H9 (cell line): ENCODE data around the gene ATXN7L3B. TPM values are rescaled to one million over a fixed set of nuclear protein-coding genes. Genes with fewer than 3 reads are reported as not detected.

Source experiments
- DNase-seq: peaks from one replicate; pipeline ENCODE4 v3.0.0-alpha.2; 2017
- H2AFZ ChIP-seq: one replicate; pipeline ENCODE4 v1.6.1; 2013; ENCODE audit warnings: mild to moderate bottlenecking, low read length, control low read depth, moderate library complexity
- H2AK5ac ChIP-seq: 2 replicates; pipeline ENCODE4 v1.6.1; 2013; ENCODE audit warnings: low read length, control low read depth, mixed read lengths; ENCODE audit not compliant: insufficient read length
- H2BK120ac ChIP-seq: one replicate; pipeline ENCODE4 v1.6.1; 2013; ENCODE audit warnings: low read depth, mild to moderate bottlenecking, low read length, control low read depth, inconsistent platforms; ENCODE audit not compliant: poor library complexity, severe bottlenecking
- H2BK12ac ChIP-seq: 2 replicates; pipeline ENCODE4 v1.6.1; 2013; ENCODE audit warnings: low read length, control low read depth, mixed read lengths, low read depth; ENCODE audit not compliant: insufficient read length
- H2BK15ac ChIP-seq: 2 replicates; pipeline ENCODE4 v1.6.1; 2013; ENCODE audit warnings: low read depth, low read length, control low read depth
- H2BK20ac ChIP-seq: one replicate; pipeline ENCODE4 v1.6.1; 2013; ENCODE audit warnings: low read depth, mild to moderate bottlenecking, low read length, control low read depth, inconsistent platforms; ENCODE audit not compliant: poor library complexity, severe bottlenecking
- H2BK5ac ChIP-seq: 2 replicates; pipeline ENCODE4 v1.6.1; 2013; ENCODE audit warnings: low read length, control low read depth, mixed read lengths; ENCODE audit not compliant: insufficient read length
- H3K14ac ChIP-seq: 2 replicates; pipeline ENCODE4 v1.6.1; 2013; ENCODE audit warnings: low read length, control low read depth; ENCODE audit not compliant: insufficient read depth
- H3K18ac ChIP-seq: 2 replicates; pipeline ENCODE4 v1.6.1; 2013; ENCODE audit warnings: low read depth, mild to moderate bottlenecking, mixed read lengths, low read length, control low read depth; ENCODE audit not compliant: insufficient read length
- H3K23ac ChIP-seq: 2 replicates; pipeline ENCODE4 v1.6.1; 2013; ENCODE audit warnings: low read length, control low read depth, mixed read lengths, low read depth; ENCODE audit not compliant: insufficient read length
- H3K23me2 ChIP-seq: 2 replicates; pipeline ENCODE4 v1.6.1; 2013; ENCODE audit warnings: low read depth, mild to moderate bottlenecking, mixed read lengths, low read length, control low read depth; ENCODE audit not compliant: insufficient read length, poor library complexity, severe bottlenecking
- H3K27ac ChIP-seq: 2 replicates; pipeline ENCODE4 v1.5.1; 2013; ENCODE audit warnings: low read length, control low read depth, mixed read lengths, low read depth; ENCODE audit not compliant: insufficient read length
- H3K27me3 ChIP-seq: 2 replicates; pipeline ENCODE4 v1.6.1; 2013; ENCODE audit warnings: low read length, control low read depth, inconsistent platforms; ENCODE audit not compliant: insufficient read depth
- H3K4ac ChIP-seq: 2 replicates; pipeline ENCODE4 v1.6.1; 2013; ENCODE audit warnings: low read depth, mild to moderate bottlenecking, control low read depth, inconsistent platforms, low read length, moderate library complexity
- H3K4me1 ChIP-seq: 2 replicates; pipeline ENCODE4 v1.6.1; 2013; ENCODE audit warnings: low read length, control low read depth, inconsistent platforms; ENCODE audit not compliant: insufficient read depth
- H3K4me2 ChIP-seq: 2 replicates; pipeline ENCODE4 v1.6.1; 2013; ENCODE audit warnings: low read length, control low read depth, mixed read lengths; ENCODE audit not compliant: insufficient read length, insufficient read depth
- H3K56ac ChIP-seq: 2 replicates; pipeline ENCODE4 v1.6.1; 2013; ENCODE audit warnings: low read depth, mild to moderate bottlenecking, mixed read lengths, low read length, control low read depth; ENCODE audit not compliant: insufficient read length
- H3K79me1 ChIP-seq: 2 replicates; pipeline ENCODE4 v1.6.1; 2013; ENCODE audit warnings: low read depth, mild to moderate bottlenecking, moderate library complexity, low read length, control low read depth, inconsistent platforms; ENCODE audit not compliant: insufficient read depth, poor library complexity, severe bottlenecking
- H3K79me2 ChIP-seq: 2 replicates; pipeline ENCODE4 v1.6.1; 2013; ENCODE audit warnings: low read length, control low read depth, inconsistent platforms; ENCODE audit not compliant: insufficient read depth
- H3K9ac ChIP-seq: 2 replicates; pipeline ENCODE4 v1.6.1; 2013; ENCODE audit warnings: low read length, control low read depth, mixed read lengths; ENCODE audit not compliant: insufficient read length; ENCODE audit errors: extremely low read depth
- H3K9me3 ChIP-seq: one replicate; pipeline ENCODE4 v1.6.1; 2013; ENCODE audit warnings: low read depth, low read length, inconsistent platforms; ENCODE audit not compliant: control insufficient read depth
- H3T11ph ChIP-seq: one replicate; pipeline ENCODE4 v1.6.1; 2013; ENCODE audit warnings: mild to moderate bottlenecking, low read length, control low read depth, inconsistent platforms
- H4K20me1 ChIP-seq: one replicate; pipeline ENCODE4 v1.6.1; 2013; ENCODE audit not compliant: control insufficient read depth, insufficient read length, insufficient read depth
- H4K5ac ChIP-seq: 2 replicates; pipeline ENCODE4 v1.6.1; 2013; ENCODE audit warnings: low read depth, mild to moderate bottlenecking, mixed read lengths, low read length, control low read depth; ENCODE audit not compliant: insufficient read length
- H4K8ac ChIP-seq: replicated peaks from 2 replicates; pipeline ENCODE4 v1.6.1; 2013; ENCODE audit warnings: low read length, control low read depth, mixed read lengths, low read depth; ENCODE audit not compliant: insufficient read length
- H4K91ac ChIP-seq: 2 replicates; pipeline ENCODE4 v1.6.1; 2013; ENCODE audit warnings: low read depth, mild to moderate bottlenecking, moderate library complexity, mixed read lengths, low read length, control low read depth; ENCODE audit not compliant: insufficient read length
- H3K27ac Mint-ChIP-seq, 3 experiments: 2 replicates in 2 of 3; 3 replicates in 1 of 3; pipeline ENCODE4 v1.8.0; 2020 to 2021; ENCODE audit warnings: mixed read lengths in 3 of 3, mild to moderate bottlenecking in 1 of 3, moderate library complexity in 1 of 3
- H3K27me3 Mint-ChIP-seq: 2 replicates; pipeline ENCODE4 v1.8.0; 2021; ENCODE audit warnings: low read depth, mild to moderate bottlenecking, moderate library complexity, mixed read lengths
- H3K36me3 Mint-ChIP-seq, 3 experiments: 2 replicates in 2 of 3; 3 replicates in 1 of 3; pipeline ENCODE4 v1.8.0; 2020 to 2021; ENCODE audit warnings: low read depth in 3 of 3, mixed read lengths in 3 of 3; ENCODE audit not compliant: insufficient read depth in 1 of 3
- H3K4me1 Mint-ChIP-seq, 2 experiments: 2 replicates each; pipeline ENCODE4 v1.8.0; 2020; ENCODE audit warnings: mixed read lengths in 2 of 2
- H3K4me3 Mint-ChIP-seq, 2 experiments: 2 replicates in 1 of 2; 3 replicates in 1 of 2; pipeline ENCODE4 v1.8.0; 2020 to 2021; ENCODE audit warnings: mild to moderate bottlenecking in 2 of 2, mixed read lengths in 2 of 2, moderate library complexity in 1 of 2
- H3K9me3 Mint-ChIP-seq, 2 experiments: 2 replicates in 1 of 2; 3 replicates in 1 of 2; pipeline ENCODE4 v1.8.0; 2020; ENCODE audit warnings: mild to moderate bottlenecking in 2 of 2, mixed read lengths in 2 of 2, moderate library complexity in 1 of 2
- total RNA-seq: library from RNA; stranded (reverse); gene quantifications from 2 replicates; pipeline ENCODE4 v1.2.1, GENCODE V29; 2021
- TF ChIP-seq, protein P1 (sequence below): fragments of 200-600 bp; sonication (generic); conservative IDR thresholded peaks from 3 replicates; pipeline ENCODE4 v1.8.0; 2021; ENCODE audit warnings: antibody characterized with exemption, mild to moderate bottlenecking

The ATXN7L3B gene
- total RNA-seq, 1 experiment from 2014 or later = 35.3 TPM

DNA sequence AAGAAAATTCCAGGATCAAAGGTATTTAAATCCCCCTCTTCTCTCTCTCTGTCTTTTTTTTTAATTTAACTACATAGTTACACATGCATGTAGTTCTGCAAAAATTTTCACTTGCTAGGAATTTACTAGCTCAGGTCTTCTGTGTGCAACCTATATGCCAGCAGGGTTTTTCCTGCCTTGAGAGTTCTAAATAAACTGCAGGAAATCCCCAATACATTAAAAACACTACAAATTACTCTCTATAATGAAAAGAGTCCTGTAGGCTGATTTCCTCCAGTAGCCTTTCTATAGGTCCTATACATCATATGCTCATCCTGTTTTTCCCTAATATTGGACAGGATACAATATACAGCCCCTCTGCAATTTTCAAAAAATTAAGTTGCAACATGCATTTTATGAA, 27.7 kb upstream of the ATXN7L3B start:
- H2BK5ac ChIP-seq = no peak overlapping the region
- H4K5ac ChIP-seq = no peak overlapping the region
- H3K23ac ChIP-seq = no peak overlapping the region
- Mint-ChIP-seq H3K27ac (no peak overlapping the region), H3K36me3 (peaks cover 4 to 10% (median 5%) of the 10 kb centered on the region in 3 experiments; a peak in 4 of 7 replicates), H3K9me3 (peaks cover 5 to 10% of the 10 kb centered on the region in 2 experiments; a peak in 3 of 5 replicates), H3K27me3 (no peaks in the 10 kb centered on the region), H3K4me1 (peaks cover 9 to 11% of the 10 kb centered on the region in 2 experiments), H3K4me3 (no peak overlapping the region)
- H4K20me1 ChIP-seq = no peaks in the 10 kb centered on the region
- H3K56ac ChIP-seq = no peak overlapping the region
- H2BK12ac ChIP-seq = no peak overlapping the region
- no peaks in the 10 kb centered on the region for H3K27me3 ChIP-seq
- H3K79me2 ChIP-seq = no peaks in the 10 kb centered on the region
- no peak overlapping the region for H2BK15ac ChIP-seq
- H3K79me1 ChIP-seq = no peaks in the 10 kb centered on the region
- DNase-seq = no peak
- no peaks in the 10 kb centered on the region for H3K9me3 ChIP-seq
- H3K4me2 ChIP-seq = no peak overlapping the region
- no peak overlapping the region for H3K27ac ChIP-seq
- no peak overlapping the region for H3K9ac ChIP-seq
- no peak overlapping the region for H2AFZ ChIP-seq
- H3K14ac ChIP-seq = no peak overlapping the region
- no peak overlapping the region for H3K4ac ChIP-seq
- no peak overlapping the region for H2BK120ac ChIP-seq
- no peak overlapping the region for H4K8ac ChIP-seq
- no peak overlapping the region for H2AK5ac ChIP-seq
- no peak overlapping the region for H2BK20ac ChIP-seq
- no peak overlapping the region for H3T11ph ChIP-seq
- TF ChIP-seq, protein P1, sequence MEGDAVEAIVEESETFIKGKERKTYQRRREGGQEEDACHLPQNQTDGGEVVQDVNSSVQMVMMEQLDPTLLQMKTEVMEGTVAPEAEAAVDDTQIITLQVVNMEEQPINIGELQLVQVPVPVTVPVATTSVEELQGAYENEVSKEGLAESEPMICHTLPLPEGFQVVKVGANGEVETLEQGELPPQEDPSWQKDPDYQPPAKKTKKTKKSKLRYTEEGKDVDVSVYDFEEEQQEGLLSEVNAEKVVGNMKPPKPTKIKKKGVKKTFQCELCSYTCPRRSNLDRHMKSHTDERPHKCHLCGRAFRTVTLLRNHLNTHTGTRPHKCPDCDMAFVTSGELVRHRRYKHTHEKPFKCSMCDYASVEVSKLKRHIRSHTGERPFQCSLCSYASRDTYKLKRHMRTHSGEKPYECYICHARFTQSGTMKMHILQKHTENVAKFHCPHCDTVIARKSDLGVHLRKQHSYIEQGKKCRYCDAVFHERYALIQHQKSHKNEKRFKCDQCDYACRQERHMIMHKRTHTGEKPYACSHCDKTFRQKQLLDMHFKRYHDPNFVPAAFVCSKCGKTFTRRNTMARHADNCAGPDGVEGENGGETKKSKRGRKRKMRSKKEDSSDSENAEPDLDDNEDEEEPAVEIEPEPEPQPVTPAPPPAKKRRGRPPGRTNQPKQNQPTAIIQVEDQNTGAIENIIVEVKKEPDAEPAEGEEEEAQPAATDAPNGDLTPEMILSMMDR = no peak
- H4K91ac ChIP-seq = no peak overlapping the region
- no peaks in the 10 kb centered on the region for H3K4me1 ChIP-seq
- no peaks in the 10 kb centered on the region for H3K23me2 ChIP-seq
- no peak overlapping the region for H3K18ac ChIP-seq
